Large intestine (tissue), 3 donors: ENCODE results near the gene METTL8. TPM values are rescaled to one million over a fixed set of nuclear protein-coding genes. Genes with fewer than 3 reads are reported as not detected.

Experiments
- DNase-seq, 2 donors: peaks; one replicate each; pipeline versions ENCODE4 v3.0.0 to v3.0.0-alpha.2; 2013
- H3K27ac ChIP-seq: one replicate; pipeline ENCODE4 v1.5.1; 2013; ENCODE audit warnings: low read length
- H3K27me3 ChIP-seq: 2 replicates; pipeline ENCODE4 v1.6.1; 2013; ENCODE audit warnings: low read length; ENCODE audit not compliant: control insufficient read depth, insufficient read depth
- H3K36me3 ChIP-seq: 2 replicates; pipeline ENCODE4 v1.6.1; 2013; ENCODE audit warnings: low read length; ENCODE audit not compliant: control insufficient read depth, insufficient read depth
- H3K4me1 ChIP-seq: one replicate; pipeline ENCODE4 v1.6.1; 2013; ENCODE audit warnings: low read length; ENCODE audit not compliant: control insufficient read depth, insufficient read depth
- H3K4me3 ChIP-seq: one replicate; pipeline ENCODE4 v1.5.1; 2013; ENCODE audit warnings: low read length
- H3K9me3 ChIP-seq: one replicate; pipeline ENCODE4 v1.6.1; 2013; ENCODE audit warnings: mild to moderate bottlenecking, low read depth, low read length, moderate library complexity; ENCODE audit not compliant: control insufficient read depth
- WGBS: methylation state at CpG from one replicate; pipeline ENCODE4 v1.1.5; 2013; ENCODE audit warnings: low lambda C conversion rate; ENCODE audit not compliant: insufficient coverage; 5-methylcytosine and 5-hydroxymethylcytosine counted together
- polyA plus RNA-seq: library from polyadenylated mRNA; unstranded; fragments of 120-200 nt; gene quantifications from one replicate; pipeline ENCODE4 v1.2.1, GENCODE V29; 2013

Gene METTL8
- polyA plus RNA-seq, 1 donor: 14.0 TPM

GRCh38 chr2:171289991-171290390 lies 143.8 kb downstream of the METTL8 start:
- no peaks in the 10 kb centered on the region for H3K9me3 ChIP-seq
- no peak for DNase-seq
- H3K27ac ChIP-seq: no peak overlapping the region
- H3K4me3 ChIP-seq: no peak overlapping the region
- 89% methylated on average over 3 of the region's 3 CpGs for WGBS
- H3K27me3 ChIP-seq: no peaks in the 10 kb centered on the region
- H3K36me3 ChIP-seq: no peaks in the 10 kb centered on the region
- H3K4me1 ChIP-seq: no peaks in the 10 kb centered on the region

- Histone ChIP-seq H3K4me1 (no peaks in the 10 kb centered on the region), H3K9me3 (no peaks in the 10 kb centered on the region), H3K36me3 (no peaks in the 10 kb centered on the region), H3K27me3 (no peaks in the 10 kb centered on the region), H3K27ac (no peak overlapping the region), H3K4me3 (no peak overlapping the region)
- no peak for DNase-seq
Measured at GRCh38 chr2:171289316-171289715, 144.5 kb downstream of the METTL8 start.

DNA sequence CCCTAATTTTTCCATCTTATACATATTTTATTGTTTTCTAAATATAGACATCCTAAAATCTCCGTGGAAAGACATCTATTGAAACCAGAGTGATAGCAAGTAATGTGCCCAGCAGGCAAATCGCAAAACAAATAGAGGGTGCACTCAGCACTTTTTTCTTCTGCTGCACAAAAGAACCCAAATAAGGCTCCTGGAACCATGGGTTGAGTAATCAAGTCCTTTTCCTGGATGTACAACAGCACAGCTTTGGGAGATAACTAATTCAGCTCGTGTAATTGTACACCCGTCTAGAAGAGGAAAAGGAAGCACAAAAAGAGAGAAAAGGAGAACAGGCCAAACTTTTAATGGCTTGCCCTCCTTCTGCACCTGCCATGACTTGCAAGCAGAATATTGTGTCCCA lies 146.2 kb downstream of the METTL8 start:
- Histone ChIP-seq H3K4me3 (no peak overlapping the region), H3K27ac (no peak overlapping the region), H3K9me3 (no peaks in the 10 kb centered on the region), H3K4me1 (no peaks in the 10 kb centered on the region), H3K36me3 (no peaks in the 10 kb centered on the region), H3K27me3 (no peaks in the 10 kb centered on the region)
- WGBS: 75% methylated on average over 2 of the region's 4 CpGs
- DNase-seq: no peak

DNA sequence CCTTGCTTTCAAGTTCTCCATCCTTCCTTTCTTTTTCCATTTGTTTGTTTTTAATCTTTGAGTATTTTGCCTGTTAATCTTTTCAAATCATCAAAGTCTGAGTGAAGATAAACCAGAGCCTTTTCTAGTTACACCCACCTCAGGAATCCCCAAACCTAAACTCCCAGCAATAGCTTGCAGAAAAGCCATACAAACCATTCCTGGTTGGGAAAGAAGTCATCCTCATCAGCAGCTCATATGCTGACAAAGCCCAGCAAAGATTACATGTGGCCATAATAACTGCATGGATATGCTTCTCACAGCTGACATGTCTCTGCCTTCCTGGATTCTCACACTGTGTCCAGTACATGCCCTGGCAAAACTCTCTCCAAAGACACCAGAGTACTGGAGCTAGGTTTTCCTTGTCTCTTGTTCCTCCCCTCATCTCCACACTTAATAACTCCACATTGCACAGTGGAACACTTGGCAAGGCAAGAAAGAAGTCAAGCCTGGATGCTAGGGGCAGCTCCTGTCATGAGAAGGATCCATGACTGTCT lies 146.7 kb downstream of the METTL8 start:
- Histone ChIP-seq H3K27me3 (no peaks in the 10 kb centered on the region), H3K27ac (no peak overlapping the region), H3K36me3 (no peaks in the 10 kb centered on the region), H3K4me3 (no peak overlapping the region), H3K9me3 (no peaks in the 10 kb centered on the region), H3K4me1 (no peaks in the 10 kb centered on the region)
- no peak for DNase-seq

DNA sequence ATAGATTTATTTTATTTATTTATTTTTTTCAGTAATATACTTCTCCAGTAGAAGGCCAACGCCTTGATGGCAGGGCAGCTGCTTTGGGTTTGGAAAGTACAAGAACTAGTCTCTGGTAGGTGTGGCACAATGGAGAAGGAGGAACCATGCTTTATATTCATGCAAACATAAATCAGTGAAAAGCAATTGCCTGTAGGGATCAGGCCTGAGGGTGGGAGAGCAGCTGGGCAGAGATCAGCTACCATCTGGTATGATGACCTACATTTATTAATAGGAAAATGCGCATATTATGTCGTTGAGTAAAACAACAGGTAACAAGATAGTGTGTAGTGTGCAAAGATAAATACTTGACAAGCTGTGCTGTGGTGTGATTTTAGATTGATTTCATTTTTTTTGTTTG lies 152.7 kb downstream of the METTL8 start:
- H3K36me3 ChIP-seq: no peaks in the 10 kb centered on the region
- H3K27me3 ChIP-seq: no peaks in the 10 kb centered on the region
- H3K9me3 ChIP-seq: no peaks in the 10 kb centered on the region
- WGBS: 100% methylated on average over 2 of the region's 3 CpGs
- no peak for DNase-seq
- no peak overlapping the region for H3K27ac ChIP-seq
- H3K4me3 ChIP-seq: no peak overlapping the region
- no peaks in the 10 kb centered on the region for H3K4me1 ChIP-seq

DNA sequence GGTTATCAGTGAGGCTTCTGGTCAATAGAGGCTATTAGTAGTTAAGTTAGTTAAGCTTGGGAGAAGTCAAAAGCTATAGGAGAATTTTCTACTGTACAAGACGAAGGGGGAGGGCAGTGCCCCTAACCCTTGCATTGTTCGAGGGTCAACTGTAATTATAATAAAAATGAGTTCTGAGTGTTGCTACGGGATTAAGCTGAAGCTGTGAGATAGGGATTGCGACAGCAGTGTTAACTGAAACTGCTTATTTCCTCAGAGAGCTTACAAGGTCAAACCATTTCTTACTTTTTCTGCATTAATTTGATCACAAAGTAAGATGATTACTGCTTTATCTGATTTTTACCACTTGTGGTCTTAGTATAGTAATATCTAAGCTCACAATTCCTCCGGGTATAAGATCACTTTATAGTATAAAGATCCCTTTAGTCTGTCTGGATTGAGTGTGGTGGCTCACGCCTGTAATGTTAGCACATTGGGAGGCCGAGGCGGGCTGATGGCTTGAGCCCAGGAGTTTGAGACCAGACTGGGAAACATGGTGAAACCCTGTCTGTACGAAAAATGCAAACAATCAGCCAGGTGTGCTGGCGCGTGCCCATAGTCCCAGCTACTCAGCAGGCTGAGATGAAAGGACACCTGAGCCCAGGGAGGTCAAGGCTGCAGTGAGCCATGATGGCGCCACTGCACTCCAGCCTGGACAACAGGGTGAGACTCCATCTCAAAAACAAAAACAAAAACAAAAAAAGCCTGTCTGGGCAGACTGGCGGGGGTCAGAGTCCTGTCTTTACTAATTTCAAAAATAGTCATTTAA lies 153.6 kb downstream of the METTL8 start:
- no peaks in the 10 kb centered on the region for H3K36me3 ChIP-seq
- H3K9me3 ChIP-seq: no peaks in the 10 kb centered on the region
- H3K4me3 ChIP-seq: no peak overlapping the region
- H3K27me3 ChIP-seq: no peaks in the 10 kb centered on the region
- WGBS: 80% methylated on average over 2 of the region's 13 CpGs
- H3K4me1 ChIP-seq: no peaks in the 10 kb centered on the region
- DNase-seq: no peak
- H3K27ac ChIP-seq: no peak overlapping the region

DNA sequence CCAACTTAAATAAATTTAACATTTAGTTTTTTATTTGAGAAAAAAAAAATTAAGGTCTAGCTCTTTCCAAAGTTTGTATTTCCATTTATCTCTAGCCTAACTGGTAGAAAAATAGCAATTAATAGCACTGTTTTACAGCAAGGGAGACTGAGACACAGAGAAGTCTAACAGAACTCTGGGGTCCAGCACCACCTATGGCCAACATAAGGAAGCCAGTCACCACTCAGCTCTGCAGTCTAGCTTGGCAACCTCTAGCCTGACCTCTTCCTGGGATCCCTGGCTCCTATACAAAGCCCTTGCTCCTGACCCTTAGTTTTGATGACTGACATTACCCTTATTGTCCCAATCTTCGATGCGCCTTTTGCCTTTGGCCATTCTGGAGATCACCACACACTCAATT lies 159.0 kb downstream of the METTL8 start:
- no peaks in the 10 kb centered on the region for H3K4me1 ChIP-seq
- no peaks in the 10 kb centered on the region for H3K9me3 ChIP-seq
- no peak overlapping the region for H3K27ac ChIP-seq
- H3K4me3 ChIP-seq: no peak overlapping the region
- no peak for DNase-seq
- H3K36me3 ChIP-seq: no peaks in the 10 kb centered on the region
- H3K27me3 ChIP-seq: no peaks in the 10 kb centered on the region
- WGBS: 100% methylated on average over 1 of the region's 2 CpGs

DNA sequence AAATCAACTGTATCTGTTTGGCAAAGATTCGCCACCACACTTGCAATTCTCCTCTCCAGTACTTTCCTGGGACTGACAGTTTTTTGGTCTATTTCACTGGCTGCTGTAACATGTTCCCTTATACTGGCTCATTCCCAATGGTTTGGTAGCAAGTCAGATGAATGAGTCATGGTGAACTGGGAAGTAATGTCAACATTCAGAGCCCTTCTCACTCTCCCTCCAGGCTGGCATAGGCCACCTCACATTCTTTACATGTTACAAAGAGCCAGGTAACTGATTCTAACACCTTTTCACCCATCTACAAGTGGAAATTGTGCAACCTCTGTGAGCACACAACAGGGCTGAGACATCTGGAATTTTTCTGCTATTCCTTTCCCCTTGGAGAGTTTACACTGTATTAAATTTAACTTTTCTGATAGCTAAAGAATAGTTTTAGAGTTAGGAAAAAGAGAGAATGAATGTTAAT lies 161.8 kb downstream of the METTL8 start:
- DNase-seq: no peak

DNA sequence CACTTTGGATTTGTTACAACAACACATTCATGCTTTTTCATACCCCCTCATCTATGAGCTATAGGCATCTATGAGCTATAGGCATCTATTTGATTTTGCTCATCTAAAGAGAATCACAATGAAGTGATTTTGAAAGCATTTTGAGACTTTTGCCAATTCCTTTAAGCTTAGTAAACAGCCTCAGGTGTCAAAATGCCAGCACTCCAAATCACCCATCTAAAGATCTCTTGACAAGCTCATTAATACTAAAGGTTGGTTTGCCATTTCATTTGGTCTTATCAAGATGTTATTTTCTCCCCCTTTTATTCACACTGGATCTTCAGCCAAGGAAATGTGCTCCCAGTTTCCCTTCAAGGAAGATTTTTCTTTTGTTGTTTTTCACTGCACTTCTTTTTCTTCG lies 162.4 kb downstream of the METTL8 start:
- Histone ChIP-seq H3K4me3 (no peak overlapping the region), H3K36me3 (no peaks in the 10 kb centered on the region), H3K27me3 (no peaks in the 10 kb centered on the region), H3K27ac (no peak overlapping the region), H3K4me1 (no peaks in the 10 kb centered on the region), H3K9me3 (no peaks in the 10 kb centered on the region)
- DNase-seq: no peak
- 89% methylated on average over 1 of the region's 1 CpG for WGBS

More for the DNA sequence above, 161.8 kb downstream of the METTL8 start:
- no peaks in the 10 kb centered on the region for H3K9me3 ChIP-seq
- no CpG with 5 or more reads among the region's 1 CpG for WGBS
- no peaks in the 10 kb centered on the region for H3K4me1 ChIP-seq
- no peak overlapping the region for H3K27ac ChIP-seq
- no peaks in the 10 kb centered on the region for H3K27me3 ChIP-seq
- H3K36me3 ChIP-seq: no peaks in the 10 kb centered on the region
- no peak overlapping the region for H3K4me3 ChIP-seq

DNA sequence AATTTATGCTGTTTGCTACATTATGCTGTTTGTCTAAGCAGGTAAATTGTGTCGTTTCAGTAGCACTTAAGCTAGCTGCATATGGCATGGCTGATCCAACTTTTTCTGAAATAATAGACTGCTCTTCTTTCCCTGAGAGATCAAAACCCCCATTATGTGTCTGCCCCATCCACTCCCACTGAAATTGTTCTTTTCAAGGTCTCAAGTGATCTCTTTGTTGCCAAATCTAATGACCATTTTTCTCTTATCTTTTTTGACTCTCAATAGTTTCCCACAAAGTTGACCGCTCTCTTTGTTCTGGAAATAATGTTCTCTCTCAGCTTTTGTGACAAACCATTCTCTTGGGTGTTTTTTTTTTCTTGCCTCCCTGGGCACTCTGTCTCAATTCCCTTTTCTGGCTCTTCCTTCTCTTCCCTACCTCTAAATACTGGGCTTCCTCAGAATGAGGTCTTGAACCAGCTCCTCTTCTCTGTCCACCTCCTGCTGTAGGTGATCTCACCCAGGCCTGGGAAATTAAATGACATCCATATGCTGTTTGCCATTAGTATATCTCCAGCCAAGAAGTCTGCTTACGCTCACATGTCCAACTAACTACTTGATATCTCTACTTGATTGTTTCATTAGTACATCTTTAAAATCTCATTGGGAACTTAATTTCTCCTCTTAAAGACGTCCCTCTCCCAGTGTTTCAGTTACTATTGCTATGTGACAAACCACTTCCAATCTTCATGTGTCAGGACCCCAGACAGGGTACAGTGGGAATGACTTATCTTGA lies 165.7 kb downstream of the METTL8 start:
- Histone ChIP-seq H3K4me1 (no peaks in the 10 kb centered on the region), H3K36me3 (no peaks in the 10 kb centered on the region), H3K27me3 (no peaks in the 10 kb centered on the region), H3K27ac (no peak overlapping the region), H3K4me3 (no peak overlapping the region), H3K9me3 (no peaks in the 10 kb centered on the region)
- no peak for DNase-seq
- 100% methylated on average over 1 of the region's 4 CpGs for WGBS
